OCI-LY1 (cell line): ENCODE data around the gene CHPF.

Source experiments
- H2AFZ ChIP-seq: fragments of 200-600 bp; sonication (generic), shearing (Covaris generic); 2 replicates; pipeline ENCODE4 v1.6.0; 2014; ENCODE audit warnings: antibody characterized with exemption, mild to moderate bottlenecking, low read length
- H3F3A ChIP-seq: fragments of 200-600 bp; sonication (generic), shearing (Covaris generic); 2 replicates; pipeline ENCODE4 v1.6.0; 2014; ENCODE audit warnings: mild to moderate bottlenecking, antibody characterized with exemption, low read length, moderate library complexity; ENCODE audit not compliant: insufficient read depth
- H3K27ac ChIP-seq: fragments of 200-600 bp; sonication (generic); 2 replicates; pipeline ENCODE4 v1.5.1; 2014; ENCODE audit warnings: low read length, mixed run types, mild to moderate bottlenecking, low read depth; ENCODE audit not compliant: poor library complexity, severe bottlenecking
- H3K27me3 ChIP-seq: fragments of 200-600 bp; sonication (generic); 2 replicates; pipeline ENCODE4 v1.6.0; 2014; ENCODE audit warnings: antibody characterized with exemption, mild to moderate bottlenecking, low read length, moderate library complexity; ENCODE audit not compliant: insufficient read depth
- H3K36me3 ChIP-seq: fragments of 200-600 bp; sonication (generic); 2 replicates; pipeline ENCODE4 v1.6.1; 2014; ENCODE audit warnings: mild to moderate bottlenecking, antibody characterized with exemption, low read length, moderate library complexity, mixed read lengths; ENCODE audit not compliant: insufficient read depth
- H3K4me1 ChIP-seq: fragments of 200-600 bp; sonication (generic); 2 replicates; pipeline ENCODE4 v1.5.1; 2014; ENCODE audit warnings: mild to moderate bottlenecking, low read length, moderate library complexity; ENCODE audit not compliant: insufficient read depth, severe bottlenecking
- H3K4me2 ChIP-seq: fragments of 200-600 bp; sonication (generic), shearing (Covaris generic); 2 replicates; pipeline ENCODE4 v1.6.1; 2014; ENCODE audit warnings: low read length
- H3K4me3 ChIP-seq: fragments of 200-600 bp; sonication (generic); 2 replicates; pipeline ENCODE4 v1.5.1; 2014; ENCODE audit warnings: low read length, low read depth, mild to moderate bottlenecking, mixed read lengths; ENCODE audit not compliant: poor library complexity, severe bottlenecking
- H3K79me2 ChIP-seq: fragments of 200-600 bp; shearing (Covaris generic); 2 replicates; pipeline ENCODE4 v1.6.1; 2016; ENCODE audit warnings: mixed run types, low read length, mixed read lengths; ENCODE audit not compliant: insufficient read depth
- H3K9ac ChIP-seq: fragments of 200-600 bp; sonication (generic), shearing (Covaris generic); 2 replicates; pipeline ENCODE4 v1.6.1; 2014; ENCODE audit warnings: mild to moderate bottlenecking, low read length, mixed read lengths
- H3K9me2 ChIP-seq: fragments of 200-600 bp; sonication (generic), shearing (Covaris generic); 2 replicates; pipeline ENCODE4 v1.6.1; 2014; ENCODE audit warnings: low read depth, mild to moderate bottlenecking, low read length, mixed read lengths
- H3K9me3 ChIP-seq: fragments of 200-600 bp; shearing (Covaris generic); 2 replicates; pipeline ENCODE4 v1.6.1; 2014; ENCODE audit warnings: low read length, mixed read lengths
- H4K20me1 ChIP-seq: fragments of 200-600 bp; sonication (generic), shearing (Covaris generic); 2 replicates; pipeline ENCODE4 v1.6.0; 2016; ENCODE audit warnings: mild to moderate bottlenecking, low read length; ENCODE audit not compliant: insufficient read depth
- EZH2 ChIP-seq: fragments of 200-600 bp; sonication (generic), shearing (Covaris generic); IDR thresholded peaks from 2 replicates; pipeline ENCODE4 v1.8.0; 2017; ENCODE audit warnings: borderline replicate concordance, mixed run types, mild to moderate bottlenecking, antibody characterized with exemption, low read length, moderate library complexity, mixed read lengths
- TF ChIP-seq, protein P1 (sequence below): fragments of 200-600 bp; sonication (generic), shearing (Covaris generic); IDR thresholded peaks from 2 replicates; pipeline ENCODE4 v1.5.1; 2017; ENCODE audit warnings: mild to moderate bottlenecking, antibody characterized with exemption, low read length, moderate library complexity, mixed read lengths

The CHPF gene

DNA sequence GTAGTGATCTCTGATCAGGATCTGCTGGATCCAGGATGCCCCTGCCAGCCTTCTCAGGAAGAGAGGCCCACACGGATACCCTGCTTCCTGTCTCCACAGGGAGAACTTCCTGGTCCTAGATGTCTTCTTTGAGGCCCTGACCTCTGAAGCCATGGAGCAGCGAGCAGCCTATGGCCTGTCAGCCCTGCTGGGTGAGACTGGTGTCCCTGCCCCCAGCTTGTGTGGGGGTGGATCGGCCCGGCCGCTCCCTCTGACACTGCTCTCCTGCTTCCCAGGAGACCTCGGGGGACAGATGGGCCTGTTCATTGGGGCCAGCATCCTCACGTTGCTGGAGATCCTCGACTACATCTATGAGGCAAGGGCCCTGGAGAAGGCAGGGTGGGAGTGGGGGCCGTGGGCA lies 6.6 kb downstream of the CHPF start:
- no peak overlapping the region for H2AFZ ChIP-seq
- peaks cover 2% of the 10 kb centered on the region for H3K4me1 ChIP-seq
- H4K20me1 ChIP-seq = no peaks in the 10 kb centered on the region
- no peak overlapping the region for H3K4me2 ChIP-seq
- no peak overlapping the region for H3K9ac ChIP-seq
- no peak for TF ChIP-seq EZH2
- TF ChIP-seq, protein P1, sequence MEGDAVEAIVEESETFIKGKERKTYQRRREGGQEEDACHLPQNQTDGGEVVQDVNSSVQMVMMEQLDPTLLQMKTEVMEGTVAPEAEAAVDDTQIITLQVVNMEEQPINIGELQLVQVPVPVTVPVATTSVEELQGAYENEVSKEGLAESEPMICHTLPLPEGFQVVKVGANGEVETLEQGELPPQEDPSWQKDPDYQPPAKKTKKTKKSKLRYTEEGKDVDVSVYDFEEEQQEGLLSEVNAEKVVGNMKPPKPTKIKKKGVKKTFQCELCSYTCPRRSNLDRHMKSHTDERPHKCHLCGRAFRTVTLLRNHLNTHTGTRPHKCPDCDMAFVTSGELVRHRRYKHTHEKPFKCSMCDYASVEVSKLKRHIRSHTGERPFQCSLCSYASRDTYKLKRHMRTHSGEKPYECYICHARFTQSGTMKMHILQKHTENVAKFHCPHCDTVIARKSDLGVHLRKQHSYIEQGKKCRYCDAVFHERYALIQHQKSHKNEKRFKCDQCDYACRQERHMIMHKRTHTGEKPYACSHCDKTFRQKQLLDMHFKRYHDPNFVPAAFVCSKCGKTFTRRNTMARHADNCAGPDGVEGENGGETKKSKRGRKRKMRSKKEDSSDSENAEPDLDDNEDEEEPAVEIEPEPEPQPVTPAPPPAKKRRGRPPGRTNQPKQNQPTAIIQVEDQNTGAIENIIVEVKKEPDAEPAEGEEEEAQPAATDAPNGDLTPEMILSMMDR = no peak
- no peaks in the 10 kb centered on the region for H3K9me2 ChIP-seq
- peaks cover 7% of the 10 kb centered on the region; the same call in 1 of the 2 replicates for H3K27me3 ChIP-seq
- no peaks in the 10 kb centered on the region for H3F3A ChIP-seq
- H3K79me2 ChIP-seq = no peaks in the 10 kb centered on the region
- peaks cover 11% of the 10 kb centered on the region; the same call in 1 of the 2 replicates for H3K36me3 ChIP-seq
- H3K4me3 ChIP-seq = no peak overlapping the region
- no peak overlapping the region for H3K27ac ChIP-seq
- no peaks in the 10 kb centered on the region for H3K9me3 ChIP-seq

DNA sequence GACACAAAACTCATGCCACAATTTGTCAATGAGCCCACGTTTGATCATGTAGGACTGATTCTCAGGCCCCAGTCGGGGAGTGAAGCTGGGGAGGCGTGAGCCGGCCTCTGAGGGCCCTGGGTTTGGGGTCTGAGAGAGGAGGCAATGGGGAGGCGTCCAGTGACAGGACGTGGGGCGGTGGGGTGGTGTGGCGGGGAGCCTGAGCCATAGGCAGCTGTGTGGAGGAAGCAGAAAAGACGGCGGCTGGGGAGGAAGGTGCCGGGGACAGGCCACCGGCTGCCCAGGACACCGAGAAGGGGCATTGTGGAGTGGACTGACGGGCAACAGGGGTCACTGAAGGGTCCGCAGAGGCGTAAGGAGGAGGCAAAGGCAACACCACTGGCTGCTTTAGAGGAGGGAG lies 7.2 kb downstream of the CHPF start:
- Histone ChIP-seq H3K27ac (no peak overlapping the region), H3K79me2 (no peaks in the 10 kb centered on the region), H3K9ac (no peak overlapping the region), H3F3A (no peaks in the 10 kb centered on the region), H4K20me1 (no peaks in the 10 kb centered on the region), H3K4me1 (no peaks in the 10 kb centered on the region), H3K9me3 (no peaks in the 10 kb centered on the region), H3K36me3 (peaks cover 11% of the 10 kb centered on the region; the same call in 1 of the 2 replicates), H2AFZ (no peak overlapping the region), H3K4me2 (no peak overlapping the region), H3K27me3 (peaks cover 7% of the 10 kb centered on the region; the same call in 1 of the 2 replicates), H3K4me3 (no peak overlapping the region), H3K9me2 (no peaks in the 10 kb centered on the region)
- TF ChIP-seq EZH2 = no peak
- TF ChIP-seq, protein P1 = no peak

DNA sequence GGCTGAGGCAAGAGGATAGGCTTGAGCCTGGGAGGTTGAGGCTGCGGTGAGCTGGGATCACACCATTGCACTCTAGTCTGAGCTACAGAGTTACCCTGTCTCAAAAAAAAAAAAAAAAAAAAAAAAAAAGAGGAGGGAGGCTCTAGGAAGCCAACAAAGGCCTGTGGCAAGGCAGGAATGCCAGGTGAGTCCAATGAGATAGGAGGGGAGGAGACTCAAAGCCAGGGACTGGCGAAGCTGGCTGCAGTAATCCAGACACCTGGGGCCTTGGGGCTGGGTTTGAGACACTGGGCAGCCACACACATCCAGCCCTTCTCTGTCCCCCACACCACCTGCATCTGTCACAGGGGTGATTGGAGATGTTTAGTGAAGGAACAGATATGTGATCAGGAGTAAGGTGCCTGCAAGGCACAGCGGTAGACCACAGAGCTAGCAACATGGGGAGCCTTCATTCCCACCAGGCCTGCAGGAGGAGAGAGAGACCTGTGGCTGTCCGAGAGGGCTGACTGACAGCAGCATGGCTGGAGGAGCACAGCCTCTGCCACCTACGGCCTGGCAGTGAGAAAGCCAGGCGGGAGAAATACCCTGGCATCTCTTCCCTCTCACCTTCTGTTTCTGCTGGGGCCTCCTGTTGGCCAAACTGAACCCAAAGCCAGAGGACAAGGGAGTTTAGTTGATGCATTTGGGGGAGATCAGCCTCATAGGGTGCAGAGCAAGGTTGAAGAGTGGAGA lies 9.5 kb downstream of the CHPF start:
- Histone ChIP-seq H3K79me2 (no peaks in the 10 kb centered on the region), H3F3A (no peaks in the 10 kb centered on the region), H3K4me2 (no peak overlapping the region), H2AFZ (no peak overlapping the region), H3K9ac (no peak overlapping the region), H3K27me3 (peaks cover 7% of the 10 kb centered on the region), H3K27ac (no peak overlapping the region), H3K9me2 (no peaks in the 10 kb centered on the region), H3K4me1 (no peaks in the 10 kb centered on the region), H3K4me3 (no peak overlapping the region), H3K36me3 (no peaks in the 10 kb centered on the region), H3K9me3 (no peaks in the 10 kb centered on the region), H4K20me1 (no peaks in the 10 kb centered on the region)
- TF ChIP-seq, protein P1 = no peak
- no peak for TF ChIP-seq EZH2
